ENCODE results near the gene GSS.

The GSS gene

GRCh38 chr20:34955231-34956040 is at the start of gene GSS, which contains the start of gene MYH7B:
TSS of gene GSS (minus strand) at chr20:34955806. CDS start at chr20:34951852, 3,954 bp downstream.
TSS of gene MYH7B (plus strand) at chr20:34955868. CDS start at chr20:34978006, 22,138 bp downstream.
- H3K4me3 ChIP-seq (ENCODE audit: control insufficient read depth, low read depth, low read length): peak within 1 kb of the TSS; percentile 74
- peak; percentile 74 for DNase-seq (ENCODE audit: low read depth)
- TF ChIP-seq CTCF (IDR thresholded peaks at IDR 0.05; ENCODE audit: control insufficient read depth, insufficient read depth, low read depth, low read length, missing control alignments): peak; percentile 56

- no peak overlapping the region for H3K4me3 ChIP-seq (ENCODE audit: control insufficient read depth, low read depth, low read length)
- TF ChIP-seq CTCF (IDR thresholded peaks at IDR 0.05; ENCODE audit: control insufficient read depth, insufficient read depth, low read depth, low read length, missing control alignments): no peak
- no peak for DNase-seq (ENCODE audit: low read depth)
These were observed 49.3 kb upstream of the GSS start for GRCh38 chr20:35004749-35005462.

GRCh38 chr20:35004051-35004725 is 48.6 kb upstream of the GSS start:
- TF ChIP-seq CTCF (IDR thresholded peaks at IDR 0.05; ENCODE audit: control insufficient read depth, insufficient read depth, low read depth, low read length, missing control alignments): no peak
- DNase-seq (ENCODE audit: low read depth): no peak
- no peak overlapping the region for H3K4me3 ChIP-seq (ENCODE audit: control insufficient read depth, low read depth, low read length)

GRCh38 chr20:35003211-35004031 is 47.8 kb upstream of the GSS start:
- no peak for DNase-seq (ENCODE audit: low read depth)
- no peak overlapping the region for H3K4me3 ChIP-seq (ENCODE audit: control insufficient read depth, low read depth, low read length)
- TF ChIP-seq CTCF (IDR thresholded peaks at IDR 0.05; ENCODE audit: control insufficient read depth, insufficient read depth, low read depth, low read length, missing control alignments): no peak

- no peak for TF ChIP-seq CTCF (IDR thresholded peaks at IDR 0.05; ENCODE audit: control insufficient read depth, insufficient read depth, low read depth, low read length, missing control alignments)
- no peak overlapping the region for H3K4me3 ChIP-seq (ENCODE audit: control insufficient read depth, low read depth, low read length)
- DNase-seq (ENCODE audit: low read depth): no peak
These were observed 47.0 kb upstream of the GSS start for GRCh38 chr20:35002426-35003210.

All from AG09309 (cell line).